ENCODE results near the gene EQTN.
"Not testable (repeated sequence)": the region's sequence is repeated elsewhere in the genome, so short reads cannot be mapped to it uniquely, and the experiment has no call there.

The EQTN gene

GRCh38 chr9:27292659-27293405 is 4.1 kb downstream of the EQTN start:
- DNase-seq (ENCODE audit: low spot score) = no peak

GRCh38 chr9:27291292-27291691 is 5.7 kb downstream of the EQTN start:
- DNase-seq (ENCODE audit: low spot score) = no peak

- no peak for DNase-seq (ENCODE audit: low spot score)
Measured at GRCh38 chr9:27282269-27282668, 14.7 kb downstream of the EQTN start.

- no peak for DNase-seq (ENCODE audit: low spot score)
Measured at GRCh38 chr9:27280860-27281259, 16.1 kb downstream of the EQTN start.

- no peak for DNase-seq (ENCODE audit: low spot score)
Measured at GRCh38 chr9:27280249-27280648, 16.7 kb downstream of the EQTN start.

- DNase-seq (ENCODE audit: low spot score) = no peak
Measured at GRCh38 chr9:27279611-27280010, 17.3 kb downstream of the EQTN start.

GRCh38 chr9:27278374-27278773 is 18.6 kb downstream of the EQTN start:
- no peak for DNase-seq (ENCODE audit: low spot score)

GRCh38 chr9:27276193-27277030 is 20.5 kb downstream of the EQTN start:
- peak; percentile 77 for DNase-seq (ENCODE audit: low spot score)

- no peak for DNase-seq (ENCODE audit: low spot score)
Measured at GRCh38 chr9:27273186-27273585, 23.8 kb downstream of the EQTN start.

- DNase-seq (ENCODE audit: low spot score) = no peak
Measured at GRCh38 chr9:27272103-27272502, 24.8 kb downstream of the EQTN start.

GRCh38 chr9:27261517-27262211 is 35.3 kb downstream of the EQTN start:
- DNase-seq (ENCODE audit: low spot score) = no peak

- no peak for DNase-seq (ENCODE audit: low spot score)
Measured at GRCh38 chr9:27260789-27261516, 36.0 kb downstream of the EQTN start.

GRCh38 chr9:27258662-27259061 is 38.3 kb downstream of the EQTN start:
- no peak for DNase-seq (ENCODE audit: low spot score)

GRCh38 chr9:27248702-27249101 is 48.2 kb downstream of the EQTN start:
- no peak for DNase-seq (ENCODE audit: low spot score)

- DNase-seq (ENCODE audit: low spot score) = peak; percentile 25
Measured at GRCh38 chr9:27247756-27248155, 49.2 kb downstream of the EQTN start.

- not testable (repeated sequence) for DNase-seq (ENCODE audit: low spot score)
Measured at GRCh38 chr9:27239648-27240047, 57.3 kb downstream of the EQTN start.

All from Ammon's horn (tissue), 1 donor.